ENCODE data around the gene PPP1R9B.

DNA sequence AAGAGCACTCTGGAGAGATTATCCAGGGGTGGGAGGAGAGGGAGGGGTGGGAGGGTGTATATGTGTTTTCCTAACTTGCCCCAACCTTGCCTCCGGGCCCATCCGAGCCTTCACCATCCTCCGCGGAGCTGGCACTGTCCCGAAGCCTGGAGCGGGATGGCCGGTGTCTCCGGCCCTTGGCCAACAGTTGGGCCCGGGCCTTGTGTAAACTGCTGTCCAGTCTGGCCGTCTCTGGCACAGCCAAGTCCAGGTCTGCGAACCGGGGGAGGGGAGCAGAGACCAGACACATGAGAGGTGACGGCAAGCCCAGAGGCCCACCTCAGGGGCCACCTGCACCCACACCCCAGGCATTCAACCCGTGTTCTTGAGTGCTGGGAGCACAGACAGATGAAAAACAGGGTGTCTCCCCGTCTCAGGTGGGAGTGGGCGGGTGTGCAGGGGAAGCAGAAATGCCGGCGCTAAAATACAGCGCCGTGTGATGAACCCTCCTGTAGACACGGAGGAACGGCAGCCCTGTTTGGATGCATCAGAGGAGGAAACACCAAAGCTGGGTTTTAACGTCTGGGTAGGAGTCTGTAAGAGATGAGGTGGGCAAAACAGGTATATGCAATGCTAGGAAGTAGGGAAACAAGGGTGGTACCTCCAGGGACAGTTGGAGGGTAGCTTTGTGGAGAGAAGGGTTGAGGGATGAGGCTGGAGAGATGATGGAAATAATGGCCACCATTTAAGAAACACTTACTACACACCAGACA lies 32.2 kb downstream of the PPP1R9B start:
- TF ChIP-seq POLR2AphosphoS5 (IDR thresholded peaks at IDR 0.05; ENCODE audit: low read depth, low read length), result no peak
- no peak for TF ChIP-seq SIN3A (IDR thresholded peaks at IDR 0.05; ENCODE audit: borderline replicate concordance, insufficient read depth, low read length)
